H54 (cell line): ENCODE data around the gene CTIF.
"Not testable (repeated sequence)": the region's sequence is repeated elsewhere in the genome, so short reads cannot be mapped to it uniquely, and the experiment has no call there.

Source experiments
- DNase-seq: peaks from one replicate; pipeline ENCODE4 v3.0.0; 2011; ENCODE audit warnings: low spot score, mixed read lengths; ENCODE audit not compliant: insufficient read length
- FAIRE-seq: peaks from 3 replicates; lab custom pipeline; 2011; peaks lifted over from hg19 to GRCh38; lab: Jason Lieb, UNC
- POLR2A ChIP-seq: IDR thresholded peaks from 2 replicates; pipeline ENCODE4 v1.6.1; 2011; ENCODE audit warnings: low read depth, mild to moderate bottlenecking, low read length

Gene CTIF

DNA sequence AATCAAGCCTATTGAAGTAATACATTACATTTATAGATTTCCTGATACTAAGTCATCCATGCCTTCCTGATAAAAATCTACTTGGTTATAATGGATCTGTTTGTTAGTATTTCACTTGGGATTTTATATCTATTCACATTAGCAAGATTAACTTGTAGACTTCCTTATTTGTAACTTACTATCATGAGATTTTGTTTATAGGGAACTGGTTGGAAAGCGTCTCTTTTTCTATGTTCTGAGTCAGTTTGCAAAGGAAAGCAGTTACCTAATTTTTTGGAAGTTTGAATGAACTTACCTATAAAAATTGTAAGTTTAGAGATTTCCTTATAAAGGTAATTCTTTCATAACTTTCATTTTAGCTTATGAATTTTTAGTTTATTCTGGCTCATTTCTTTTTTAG, 270.5 kb downstream of the CTIF start:
- DNase-seq (no peak), FAIRE-seq (no peak)
- no peak for TF ChIP-seq POLR2A

GRCh38 chr18:48810805-48811204, 272.0 kb downstream of the CTIF start:
- FAIRE-seq: no peak
- TF ChIP-seq POLR2A: no peak
- DNase-seq: no peak

DNA sequence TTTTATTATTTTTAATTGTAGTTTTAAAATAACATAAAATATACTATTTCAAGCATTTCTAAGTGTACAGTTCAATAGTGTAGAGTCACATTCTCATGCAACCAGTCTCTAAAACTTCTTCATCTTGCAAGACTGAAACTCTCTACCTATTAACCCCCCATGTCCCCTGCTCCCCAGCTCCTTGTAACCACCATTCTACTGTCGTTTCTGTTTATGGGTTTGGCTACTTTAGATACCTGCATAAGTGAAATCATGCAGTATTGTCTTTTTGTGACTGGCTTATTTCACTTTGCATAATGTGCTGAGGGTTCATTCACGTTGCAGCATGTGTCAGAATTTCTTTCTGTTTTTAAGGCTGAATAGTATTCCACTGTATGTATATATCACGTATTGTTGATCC, 272.6 kb downstream of the CTIF start:
- DNase-seq: no peak
- no peak for FAIRE-seq
- no peak for TF ChIP-seq POLR2A

- not testable (repeated sequence) for FAIRE-seq, DNase-seq
These were observed 273.2 kb downstream of the CTIF start for GRCh38 chr18:48811977-48812451.

- DNase-seq (no peak), FAIRE-seq (no peak)
- TF ChIP-seq POLR2A: no peak
These were observed 274.5 kb downstream of the CTIF start for GRCh38 chr18:48813321-48813720.

GRCh38 chr18:48813833-48814489, 275.1 kb downstream of the CTIF start:
- FAIRE-seq: no peak
- no peak for DNase-seq
- no peak for TF ChIP-seq POLR2A

GRCh38 chr18:48814490-48815178, 275.8 kb downstream of the CTIF start:
- no peak for TF ChIP-seq POLR2A
- DNase-seq (no peak), FAIRE-seq (no peak)

DNA sequence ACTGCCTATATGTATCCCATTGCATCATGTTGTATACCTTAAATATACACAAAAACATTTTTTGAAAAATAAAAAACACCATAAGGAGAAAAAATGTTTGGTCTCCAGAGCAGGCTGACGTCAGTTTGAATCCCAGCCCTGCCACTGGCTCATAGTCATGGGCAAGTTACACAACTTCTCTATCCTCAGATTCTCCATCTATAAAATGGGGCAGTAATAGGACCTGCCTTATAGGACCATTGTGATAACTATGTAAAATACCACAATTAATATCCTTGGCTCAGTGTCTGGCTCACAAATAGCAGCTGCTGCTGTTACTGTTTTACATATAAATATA, 276.3 kb downstream of the CTIF start:
- TF ChIP-seq POLR2A: no peak
- FAIRE-seq: no peak

GRCh38 chr18:48815581-48816324, 276.9 kb downstream of the CTIF start:
- FAIRE-seq (no peak), DNase-seq (no peak)
- TF ChIP-seq POLR2A: no peak

More for the DNA sequence above, 276.3 kb downstream of the CTIF start:
- DNase-seq: no peak

- DNase-seq: no peak
- FAIRE-seq: no peak
- no peak for TF ChIP-seq POLR2A
These were observed 277.7 kb downstream of the CTIF start for GRCh38 chr18:48816554-48816953.

DNA sequence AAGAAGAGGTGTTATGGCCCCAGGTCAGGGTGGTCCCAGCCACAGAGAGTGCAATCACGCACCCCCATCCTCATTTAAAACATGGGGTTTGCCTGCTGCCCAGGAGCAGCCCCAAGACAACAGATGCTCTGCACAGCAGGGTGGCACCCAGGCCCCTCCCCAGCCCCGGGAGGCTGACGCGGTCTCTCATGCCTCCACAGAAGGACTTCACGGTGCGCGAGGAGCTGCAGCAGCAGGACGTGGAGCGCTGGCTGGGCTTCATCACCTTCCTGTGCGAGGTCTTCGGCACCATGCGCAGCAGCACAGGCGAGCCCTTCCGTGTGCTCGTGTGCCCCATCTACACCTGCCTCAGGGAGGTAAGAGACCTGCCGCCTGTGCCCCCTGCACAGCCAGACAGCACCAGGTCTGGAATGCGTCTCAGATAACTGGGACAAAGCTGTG, 278.2 kb downstream of the CTIF start:
- FAIRE-seq: no peak
- DNase-seq: no peak
- no peak for TF ChIP-seq POLR2A

DNA sequence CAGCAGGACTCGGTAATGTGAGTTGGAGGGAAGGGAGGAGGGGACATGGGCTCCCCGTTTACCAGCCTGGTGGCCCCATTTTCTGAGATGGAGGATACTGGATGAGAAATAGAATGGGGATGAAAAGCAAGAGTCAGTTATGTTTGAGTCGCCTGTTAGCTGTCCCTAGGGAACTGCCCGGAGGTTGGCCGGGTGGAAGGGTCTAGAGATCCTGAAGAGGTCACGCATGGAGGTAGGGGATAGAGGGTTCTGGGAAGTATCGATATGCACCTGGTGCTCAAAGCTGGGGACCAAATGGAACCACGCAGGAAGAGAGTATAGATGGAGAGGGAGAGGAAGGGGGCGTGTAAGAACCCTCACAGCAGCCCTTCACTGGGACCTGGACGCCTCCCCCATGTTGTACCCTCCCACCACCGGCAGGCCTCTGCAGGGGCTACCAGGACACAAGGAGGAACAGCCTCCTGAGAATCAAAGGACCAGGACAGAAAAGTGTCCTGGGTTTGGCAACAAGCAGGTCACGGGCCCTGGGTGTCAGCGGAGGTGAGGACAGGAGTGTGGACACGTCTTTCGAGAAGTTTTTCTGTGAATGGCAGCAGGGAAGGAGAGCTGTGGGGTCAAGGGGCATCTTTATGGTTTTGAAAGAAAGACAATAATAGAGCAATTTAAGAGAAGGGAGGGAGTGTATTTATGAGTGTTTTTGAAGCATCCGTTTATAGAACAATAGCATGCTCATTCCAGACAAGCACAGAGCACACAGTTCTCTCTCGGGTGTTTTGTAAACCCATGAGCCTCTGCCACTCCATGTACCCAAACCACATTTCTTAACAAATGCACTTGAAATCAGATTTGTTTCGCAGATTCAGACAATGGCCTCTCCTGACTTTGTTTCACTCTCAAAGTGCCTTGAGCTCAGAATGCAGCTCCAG, 279.8 kb downstream of the CTIF start:
- DNase-seq (no peak), FAIRE-seq (no peak)
- TF ChIP-seq POLR2A: no peak

DNA sequence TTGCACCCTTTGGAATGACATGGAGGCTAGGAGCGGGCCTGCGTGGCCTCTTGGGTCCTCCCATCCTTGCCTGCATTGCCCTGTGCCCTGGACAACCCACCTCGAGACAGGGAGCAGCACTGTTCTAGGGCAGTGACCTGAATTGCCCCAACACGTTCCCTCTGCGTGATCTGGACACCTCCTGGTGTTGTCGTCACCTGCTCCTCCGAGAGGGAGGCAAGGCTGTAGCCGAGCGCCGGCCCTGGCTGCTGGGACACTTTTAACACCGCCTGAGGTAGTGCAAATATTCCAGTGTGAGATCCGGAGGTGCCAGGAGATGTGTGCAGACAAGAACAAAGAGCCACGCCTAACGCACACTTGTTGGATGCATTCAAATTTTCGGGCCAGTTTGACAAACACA, 280.4 kb downstream of the CTIF start:
- DNase-seq (no peak), FAIRE-seq (no peak)
- no peak for TF ChIP-seq POLR2A
